GM19238 (cell line): Measurements from ENCODE around the gene ZDHHC1.
"Not testable (repeated sequence)": the region's sequence is repeated elsewhere in the genome, so short reads cannot be mapped to it uniquely, and the experiment has no call there.

Source experiments
- DNase-seq: peaks from one replicate; pipeline ENCODE4 v3.0.0; 2011; ENCODE audit warnings: low spot score; ENCODE audit not compliant: insufficient read length

The ZDHHC1 gene

DNA sequence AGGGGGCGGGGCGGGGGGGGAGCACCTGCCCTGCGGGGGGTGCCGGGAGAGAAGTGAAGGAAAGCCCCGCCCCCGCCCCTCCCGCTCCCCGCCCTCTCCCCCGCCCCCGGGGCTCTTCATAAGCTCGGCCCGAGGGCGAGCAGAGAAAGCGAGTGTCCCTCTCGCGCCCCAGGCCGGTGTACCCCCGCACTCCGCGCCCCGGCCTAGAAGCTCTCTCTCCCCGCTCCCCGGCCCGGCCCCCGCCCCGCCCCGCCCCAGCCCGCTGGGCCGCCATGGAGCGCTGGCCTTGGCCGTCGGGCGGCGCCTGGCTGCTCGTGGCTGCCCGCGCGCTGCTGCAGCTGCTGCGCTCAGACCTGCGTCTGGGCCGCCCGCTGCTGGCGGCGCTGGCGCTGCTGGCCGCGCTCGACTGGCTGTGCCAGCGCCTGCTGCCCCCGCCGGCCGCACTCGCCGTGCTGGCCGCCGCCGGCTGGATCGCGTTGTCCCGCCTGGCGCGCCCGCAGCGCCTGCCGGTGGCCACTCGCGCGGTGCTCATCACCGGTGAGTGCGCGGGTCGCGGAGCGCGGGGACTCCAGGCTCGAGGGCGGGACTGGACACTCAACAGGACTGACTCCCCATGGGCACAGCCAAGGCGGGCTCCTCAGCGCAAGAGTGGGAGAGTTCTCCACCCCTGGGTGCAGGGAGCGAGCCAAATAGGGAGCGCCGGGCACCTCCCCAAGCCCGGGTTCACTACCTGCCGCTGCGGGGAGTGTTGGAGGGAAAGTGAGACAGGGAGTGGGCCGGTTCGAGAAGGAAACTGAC, 14.9 kb upstream of the ZDHHC1 start, which contains the start of gene HSD11B2:
Gene HSD11B2 (plus strand): TSS at position 145 of the 798 bp plus-strand sequence. CDS start 128 bp downstream, at position 273.
- no peak for DNase-seq

DNA sequence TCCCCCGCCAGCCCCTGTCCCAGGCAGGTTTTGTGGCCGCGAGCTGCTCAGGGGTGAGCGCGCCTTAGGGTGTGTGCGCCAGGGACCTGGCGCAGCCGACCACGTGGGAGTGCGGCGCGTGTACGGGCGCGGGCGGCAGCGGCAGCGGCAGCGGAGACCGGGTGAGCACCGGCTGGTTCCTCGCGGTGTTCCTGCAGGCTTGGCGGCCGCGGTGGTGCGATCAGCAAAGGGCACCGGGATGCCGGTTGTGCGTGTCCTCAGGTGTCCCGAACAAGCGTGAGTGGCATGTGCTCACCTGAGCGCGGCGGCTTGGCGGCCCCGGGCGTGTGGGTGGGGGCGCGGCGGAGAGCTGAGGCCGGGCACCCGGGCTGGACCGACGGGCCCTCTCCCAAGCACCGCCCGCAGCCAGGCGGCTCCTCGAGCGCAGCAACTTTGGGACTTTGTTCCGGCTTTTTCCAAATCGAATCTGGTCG, 14.3 kb upstream of the ZDHHC1 start:
- DNase-seq: no peak

DNA sequence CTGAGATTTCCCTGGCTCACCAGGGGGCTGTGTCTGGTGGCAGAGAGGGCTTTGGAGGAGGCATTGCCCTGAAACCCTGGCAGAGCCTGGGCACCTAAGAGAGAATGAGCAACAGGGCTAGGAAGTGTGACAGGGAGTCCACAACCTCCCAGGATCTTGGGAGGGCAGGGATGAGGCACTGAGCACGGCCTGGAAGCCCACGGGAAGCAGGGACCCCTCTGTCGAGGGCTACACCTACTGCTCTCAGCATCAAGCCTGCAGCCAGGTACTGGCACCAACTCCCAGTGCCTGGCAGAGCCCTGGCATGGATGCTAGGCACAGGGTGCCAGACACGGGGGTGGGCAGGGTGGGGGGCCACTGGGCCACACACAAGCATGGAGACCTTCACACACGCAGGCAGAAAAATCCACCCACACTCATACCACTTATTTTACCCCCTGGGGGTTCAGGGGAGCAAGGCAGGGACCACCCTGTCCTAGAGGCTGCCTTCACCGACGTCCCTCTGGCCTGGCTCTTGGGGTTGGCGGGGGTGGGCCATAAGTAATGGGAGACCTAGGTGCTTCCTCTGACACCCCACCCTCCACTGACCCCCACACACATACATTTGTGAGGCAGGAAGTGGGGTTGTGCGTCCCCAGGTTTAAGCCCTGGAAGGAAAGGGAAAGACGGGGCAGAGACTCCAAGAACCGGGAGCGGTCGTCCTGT, 13.7 kb upstream of the ZDHHC1 start:
- DNase-seq: no peak

DNA sequence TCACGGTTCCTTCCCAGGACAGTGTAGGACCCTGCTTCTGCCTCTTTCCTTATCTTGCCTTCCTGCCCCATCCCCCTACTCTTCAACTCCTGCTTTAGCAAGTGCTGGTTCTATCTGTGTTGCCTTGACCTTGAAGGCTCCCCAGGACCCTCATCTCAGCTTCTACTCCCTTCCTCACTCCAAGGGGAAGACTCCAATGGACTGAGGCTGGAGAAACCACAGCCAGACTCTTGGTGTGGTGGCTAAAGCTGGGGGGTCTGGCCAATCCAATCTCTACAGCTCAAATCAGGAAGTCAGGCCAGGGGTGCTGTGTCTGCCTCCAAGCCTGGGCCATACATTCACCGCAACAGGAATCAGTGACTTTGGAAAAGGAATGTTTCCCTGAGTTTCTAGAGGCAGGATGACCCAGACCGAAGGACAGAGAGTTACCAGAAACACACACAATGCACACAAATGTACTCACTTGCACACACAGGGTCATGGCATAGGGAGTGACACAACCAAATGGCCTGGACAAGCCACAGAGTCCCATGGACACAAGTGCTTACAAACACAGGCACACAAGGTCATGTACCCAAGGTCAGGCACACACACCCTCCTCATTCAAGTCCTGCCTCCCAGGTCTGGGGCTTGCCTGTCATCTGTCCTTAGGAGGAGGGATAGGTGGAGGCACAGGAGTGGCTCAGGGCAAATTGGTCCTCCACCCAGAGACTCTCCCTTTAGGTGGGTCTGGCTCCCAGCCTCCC, 12.9 kb upstream of the ZDHHC1 start:
- DNase-seq: no peak

DNA sequence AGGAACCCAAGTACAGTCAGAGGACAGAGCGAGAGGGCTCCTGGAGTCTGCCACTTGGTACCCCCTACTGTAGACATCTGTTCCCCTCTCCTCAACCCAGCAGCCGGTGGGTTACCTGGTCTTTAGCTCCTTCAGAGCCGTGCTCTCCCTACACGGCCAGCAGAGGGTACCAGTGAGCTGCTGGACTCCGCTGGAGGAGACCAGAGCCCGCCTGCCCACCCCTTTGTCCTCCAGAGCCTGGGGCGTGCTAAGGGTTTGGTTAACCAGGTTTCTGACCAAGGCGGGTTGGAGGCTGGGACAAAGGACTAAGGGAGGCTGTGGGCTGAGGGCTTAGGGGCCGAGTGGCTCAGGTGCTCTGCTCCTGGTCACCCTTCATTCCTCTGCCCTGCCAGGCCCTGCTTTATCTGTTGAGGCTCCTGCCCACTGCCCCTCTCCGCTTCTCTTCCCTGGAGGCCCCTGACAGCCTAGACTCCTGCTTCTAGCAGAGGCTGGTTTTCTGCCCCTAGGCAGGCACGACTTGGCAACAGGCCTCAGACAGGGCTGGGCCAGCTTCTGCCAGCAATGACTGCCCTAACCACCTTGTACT, 12.0 kb upstream of the ZDHHC1 start:
- DNase-seq: peak; percentile 69

DNA sequence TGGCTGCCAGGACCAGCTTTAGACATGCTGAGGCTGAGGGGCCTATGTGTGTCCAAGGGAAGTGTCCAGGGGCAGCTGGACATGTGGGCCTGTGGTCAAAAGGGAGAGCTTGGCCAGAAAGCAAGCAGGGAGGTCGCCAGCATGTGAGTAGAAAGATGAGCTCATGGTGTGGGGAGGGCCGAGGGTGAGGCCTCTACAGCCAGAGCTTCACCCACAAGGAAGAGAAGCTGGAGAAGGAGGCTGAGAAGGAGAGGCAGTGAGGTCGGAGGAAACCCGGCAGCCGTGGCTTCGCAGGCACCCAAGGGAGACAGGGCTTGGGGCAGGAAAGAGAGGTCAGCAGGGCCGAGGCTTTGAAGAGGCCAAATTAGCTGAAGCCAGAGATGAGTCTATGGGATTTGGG, 10.7 kb upstream of the ZDHHC1 start:
- DNase-seq: no peak

DNA sequence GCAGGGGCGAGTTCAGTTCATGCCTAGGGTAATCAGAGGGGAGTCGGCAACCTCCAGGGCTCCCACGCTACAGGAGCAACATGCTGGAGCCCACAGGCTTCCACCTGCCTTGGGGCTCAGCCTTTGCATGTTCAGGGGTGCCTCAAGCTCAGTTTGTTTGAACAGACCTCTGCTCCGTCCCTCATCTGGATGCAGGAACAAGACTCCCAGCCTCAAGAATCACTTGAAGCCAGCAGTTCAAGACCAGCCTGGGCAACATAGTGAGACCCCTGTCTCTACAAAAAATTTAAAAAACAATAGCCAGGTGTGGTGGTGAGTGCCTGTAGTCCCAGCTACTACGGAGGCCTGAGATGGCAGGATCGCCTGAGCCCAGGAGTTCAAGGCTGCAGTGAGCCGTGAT, 9.7 kb upstream of the ZDHHC1 start:
- DNase-seq: no peak

DNA sequence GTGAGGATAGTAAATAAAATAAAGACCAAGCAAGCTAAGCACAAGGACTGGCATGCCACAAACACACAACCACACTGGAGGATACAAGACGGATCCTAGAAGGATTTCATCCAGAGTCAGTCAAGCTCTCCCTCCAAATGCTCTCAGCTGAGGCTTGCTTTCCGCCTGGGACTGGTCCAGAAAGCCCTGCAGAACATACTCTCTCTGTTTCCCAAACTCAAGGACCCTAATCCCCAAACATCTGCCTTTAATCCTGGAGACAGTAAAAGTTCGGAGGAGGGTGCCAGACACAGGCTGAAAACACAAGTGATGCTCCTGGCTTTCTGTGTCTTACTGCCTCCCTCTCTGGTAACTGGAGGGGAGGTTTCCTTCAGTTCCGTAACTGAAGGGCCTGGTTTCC, 9.3 kb upstream of the ZDHHC1 start:
- DNase-seq: no peak

DNA sequence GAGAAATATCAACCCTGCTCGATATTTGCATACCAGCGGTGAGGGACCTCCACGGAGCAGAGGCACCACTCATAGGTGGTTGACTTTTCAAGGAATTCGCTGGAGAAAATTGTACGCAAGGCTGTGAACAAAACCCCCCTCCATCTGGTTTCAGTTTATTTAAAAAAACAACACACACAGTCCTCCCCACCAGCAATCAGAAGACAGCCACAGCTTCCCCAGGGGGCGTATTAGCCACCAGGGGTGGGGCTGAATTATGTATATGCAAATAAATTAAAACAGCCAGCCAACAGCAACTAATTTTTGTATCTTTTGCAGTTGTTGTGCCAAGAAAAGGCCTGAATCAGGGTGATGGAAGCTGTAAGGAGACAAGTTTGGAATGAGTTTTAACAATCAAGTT, 8.8 kb upstream of the ZDHHC1 start:
- no peak for DNase-seq

DNA sequence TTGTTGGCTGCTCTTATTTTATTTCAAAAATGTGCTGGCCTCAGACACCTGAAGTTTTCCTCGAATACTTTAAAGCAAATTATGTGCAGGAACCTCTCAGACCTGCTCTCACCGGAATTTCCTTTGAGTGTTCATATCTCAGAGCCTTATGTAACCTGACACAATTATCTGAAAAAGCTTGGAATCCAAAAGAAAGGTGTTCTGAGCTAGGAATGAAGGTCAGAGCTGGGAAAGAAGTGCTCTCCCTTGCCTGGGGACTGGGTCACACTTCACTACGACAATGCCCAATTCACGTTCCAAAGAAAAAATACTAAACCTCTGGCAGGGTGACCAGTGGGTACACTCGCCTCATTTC, 8.0 kb upstream of the ZDHHC1 start:
- no peak for DNase-seq

DNA sequence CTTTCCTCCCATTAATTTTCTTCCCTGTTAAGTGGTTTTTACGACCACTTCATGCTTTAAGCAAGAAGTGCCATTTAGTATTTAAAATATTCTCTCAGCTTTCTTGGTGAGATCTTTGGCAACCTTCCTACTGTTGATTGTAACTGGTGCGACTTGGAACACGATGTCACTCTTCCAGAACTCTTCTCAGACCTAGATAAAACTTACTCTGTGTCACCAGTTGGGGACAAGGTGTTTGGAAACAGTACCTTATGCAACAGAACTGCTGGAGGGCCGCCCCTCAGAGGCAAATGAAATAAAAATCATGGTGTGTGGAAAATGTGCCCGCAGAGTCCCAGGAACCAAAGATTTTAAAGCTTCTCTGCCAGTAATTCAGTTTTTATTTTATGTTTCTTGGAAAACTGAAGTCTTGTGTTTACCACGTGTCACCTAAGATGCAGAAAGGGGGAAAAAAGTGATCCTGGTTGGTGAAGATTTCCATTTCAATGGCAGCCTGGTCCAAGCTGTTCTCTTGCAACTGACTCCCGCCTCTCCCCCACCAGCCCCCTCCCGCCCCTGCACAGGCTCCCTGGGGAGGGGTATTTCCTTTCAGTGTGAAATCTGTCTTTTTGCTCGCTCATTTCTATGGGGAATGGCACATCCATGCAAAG, 7.5 kb upstream of the ZDHHC1 start:
- DNase-seq: no peak

DNA sequence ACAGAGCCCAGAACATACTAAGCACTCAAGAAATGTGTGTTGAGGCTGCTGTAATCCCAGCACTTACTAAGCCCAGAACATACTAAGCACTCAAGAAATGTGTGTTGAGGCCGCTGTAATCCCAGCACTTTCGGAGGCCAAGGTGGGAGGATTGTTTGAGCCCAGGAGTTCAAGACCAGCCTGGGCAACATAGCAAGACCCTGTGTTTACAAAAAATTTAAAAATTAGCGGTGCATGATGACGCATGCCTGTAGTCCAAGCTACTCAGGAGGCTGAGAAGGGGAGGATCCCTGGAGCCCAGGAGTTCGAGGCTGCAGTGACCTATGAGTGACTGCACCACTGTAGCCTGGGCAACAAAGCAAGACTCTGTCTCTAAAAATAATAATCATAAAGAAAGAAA, 6.7 kb upstream of the ZDHHC1 start:
- DNase-seq: no peak

DNA sequence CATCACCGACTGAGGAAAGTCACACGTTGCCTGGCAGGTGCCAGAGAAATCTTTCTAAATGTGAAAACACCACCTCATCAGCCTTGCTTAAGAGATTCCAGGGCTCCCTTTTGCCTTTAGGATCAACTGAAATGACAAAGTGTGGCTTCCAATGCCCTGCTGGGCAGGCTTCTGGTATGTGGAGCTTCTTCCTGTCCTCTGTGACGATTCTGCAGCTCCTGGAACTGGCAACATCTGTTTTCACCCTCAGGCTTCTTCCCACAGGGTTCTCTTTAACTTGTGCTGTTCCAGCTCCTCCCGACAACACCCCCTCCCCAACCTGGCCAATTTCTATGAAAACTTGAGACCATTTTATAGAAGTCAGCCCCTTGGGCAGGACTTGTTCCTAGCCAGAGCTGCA, 4.8 kb upstream of the ZDHHC1 start:
- DNase-seq: no peak

DNA sequence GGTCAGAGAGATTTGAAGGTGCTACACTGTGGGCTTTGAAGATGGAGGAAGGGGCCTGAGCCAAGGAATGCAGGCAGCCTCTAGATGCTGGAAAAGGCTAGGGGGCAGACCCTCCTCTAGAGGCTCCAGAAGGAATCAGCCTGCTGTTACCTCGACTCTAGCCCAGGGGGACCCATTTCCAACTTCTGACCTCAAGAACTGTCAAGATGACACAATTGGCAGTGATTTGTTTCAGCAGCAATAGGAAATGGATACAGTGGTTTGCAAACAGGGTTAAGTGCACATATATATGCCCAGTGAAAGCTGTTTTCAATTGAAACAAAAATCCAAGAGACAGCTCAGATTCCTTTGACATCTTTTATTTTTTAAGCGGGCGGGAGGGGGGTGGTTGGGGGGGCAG, 3.7 kb upstream of the ZDHHC1 start:
- DNase-seq: no peak

DNA sequence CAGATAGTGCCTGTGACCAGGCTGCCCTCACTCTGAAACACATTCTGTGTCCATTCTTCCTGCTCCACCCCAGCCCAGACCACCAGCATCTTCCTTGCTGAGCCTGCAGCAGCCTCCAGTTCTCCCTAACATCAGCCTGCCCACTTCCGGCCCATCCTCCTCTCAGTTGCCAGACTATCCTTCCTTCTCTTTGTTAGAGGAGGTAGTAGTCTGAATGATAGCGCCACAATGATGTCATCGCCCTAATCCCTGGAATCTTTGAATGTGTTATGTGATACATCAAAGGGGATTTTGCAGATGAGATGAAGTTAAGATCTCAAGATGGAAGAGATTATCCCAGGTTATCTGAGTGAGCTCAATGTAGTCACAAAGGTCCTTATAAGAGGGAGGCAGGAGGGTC, 3.2 kb upstream of the ZDHHC1 start:
- DNase-seq: no peak

DNA sequence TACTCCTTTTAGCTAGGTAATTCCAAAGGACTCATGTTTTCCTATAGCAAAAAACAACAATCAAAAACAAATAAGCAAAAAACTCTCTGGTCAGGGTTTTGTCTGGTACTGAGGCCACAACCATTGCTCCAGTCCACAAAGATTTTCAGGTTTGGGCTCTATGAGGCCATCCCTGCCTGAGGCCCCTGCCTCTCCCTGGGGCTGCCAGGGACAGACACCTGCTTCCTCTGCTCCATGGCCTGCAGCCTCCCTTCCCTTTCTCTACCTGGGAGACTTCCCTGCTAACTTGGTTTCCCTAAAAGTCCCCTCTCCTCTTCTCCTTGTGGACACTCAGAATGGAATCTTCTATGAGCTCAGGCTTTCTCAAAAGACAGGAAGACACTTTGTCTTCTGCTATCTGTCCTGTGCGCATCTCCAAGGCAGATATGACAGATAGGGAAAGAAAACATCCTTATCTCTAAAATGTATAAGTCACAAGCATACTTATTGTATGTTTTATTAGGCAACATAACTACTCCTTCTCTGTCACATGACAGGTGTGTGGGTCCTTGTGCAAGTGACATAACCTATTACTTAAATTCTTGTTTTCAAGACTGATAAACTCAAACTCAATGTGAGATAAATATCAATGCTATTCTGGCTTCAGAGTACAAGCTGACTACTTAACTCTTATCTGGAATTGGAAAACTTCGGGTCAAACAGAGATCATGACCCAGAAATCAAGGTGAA, 1.2 kb upstream of the ZDHHC1 start:
- no peak for DNase-seq

DNA sequence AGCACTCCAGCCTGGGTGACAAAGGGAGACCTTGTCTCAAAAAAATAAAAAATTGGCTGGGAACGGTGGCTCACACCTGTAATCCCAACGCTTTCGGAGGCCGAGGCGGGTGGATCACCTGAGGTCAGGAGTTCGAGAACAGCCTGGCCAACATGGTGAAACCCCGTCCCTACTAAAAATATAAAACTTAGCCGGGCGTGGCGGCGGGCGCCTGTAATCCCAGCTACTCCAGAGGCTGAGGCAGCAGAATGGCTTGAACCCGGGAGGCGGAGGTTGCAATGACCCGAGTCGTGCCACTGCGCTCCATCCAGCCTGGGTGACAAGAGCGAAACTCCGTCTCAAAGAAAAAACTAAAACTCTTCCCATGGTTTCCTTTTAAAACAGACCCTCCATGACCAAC, 856 bp downstream of the ZDHHC1 start:
- not testable (repeated sequence) for DNase-seq

DNA sequence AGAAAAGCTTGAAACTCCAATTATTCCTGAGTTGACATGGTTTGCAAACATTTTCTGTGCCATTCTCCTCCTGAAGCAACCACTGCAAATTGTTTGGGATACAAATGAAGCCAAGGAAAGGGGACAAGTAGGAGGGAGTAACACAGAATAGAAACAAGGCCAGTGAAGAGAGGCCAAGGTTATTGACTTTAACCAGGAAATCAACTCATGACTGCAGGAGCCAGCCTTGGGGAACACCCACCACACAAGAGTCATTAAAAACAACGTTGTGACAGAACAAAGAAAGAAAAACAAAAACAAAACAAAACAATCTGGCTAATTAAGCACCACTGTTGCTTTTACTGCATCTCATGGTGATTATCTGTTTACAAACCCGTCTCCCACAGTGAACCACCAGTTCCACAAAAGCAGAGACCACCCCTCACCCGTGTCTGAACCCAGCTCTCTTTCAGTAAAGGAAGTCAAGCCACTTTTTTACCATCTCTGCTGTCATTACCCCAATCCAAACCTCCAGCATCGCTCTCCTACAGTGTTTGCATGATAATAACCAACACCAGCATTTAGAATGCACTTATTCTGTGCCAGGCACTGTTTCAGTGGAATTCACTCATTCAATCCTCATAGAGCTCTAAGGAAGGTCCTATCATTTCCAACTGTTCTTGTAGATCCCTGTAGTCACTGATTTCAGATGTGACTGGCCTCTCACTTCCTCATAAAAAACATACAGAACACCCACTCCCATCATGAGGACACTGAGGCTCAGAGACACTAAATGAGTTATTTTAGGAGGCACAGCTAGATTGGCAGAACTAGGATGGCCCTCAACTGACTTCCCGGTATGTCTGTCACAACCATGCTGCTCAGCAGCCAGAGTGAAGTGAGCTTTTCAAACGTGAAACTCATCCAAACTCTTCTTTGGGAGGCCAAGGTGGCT, 2.0 kb downstream of the ZDHHC1 start:
- no peak for DNase-seq

DNA sequence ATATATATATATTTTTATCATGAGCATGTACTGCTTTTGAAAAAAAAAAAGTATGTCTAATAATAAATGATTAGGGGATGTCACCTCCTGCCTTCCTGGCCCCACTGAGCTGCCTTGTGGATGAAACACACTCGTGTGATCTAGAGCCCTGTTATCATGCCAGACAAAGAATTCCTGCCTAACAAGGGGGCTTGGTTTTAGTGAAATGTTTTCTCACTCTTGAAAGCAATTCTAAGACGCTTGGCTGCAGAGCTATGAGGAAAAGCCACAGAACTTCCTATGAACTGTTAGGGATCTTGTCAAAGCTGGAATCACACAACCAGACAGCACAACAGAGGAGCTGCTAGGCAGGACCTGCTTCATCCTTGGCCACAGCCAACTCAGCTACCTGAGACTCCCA, 4.0 kb downstream of the ZDHHC1 start:
- DNase-seq: no peak

DNA sequence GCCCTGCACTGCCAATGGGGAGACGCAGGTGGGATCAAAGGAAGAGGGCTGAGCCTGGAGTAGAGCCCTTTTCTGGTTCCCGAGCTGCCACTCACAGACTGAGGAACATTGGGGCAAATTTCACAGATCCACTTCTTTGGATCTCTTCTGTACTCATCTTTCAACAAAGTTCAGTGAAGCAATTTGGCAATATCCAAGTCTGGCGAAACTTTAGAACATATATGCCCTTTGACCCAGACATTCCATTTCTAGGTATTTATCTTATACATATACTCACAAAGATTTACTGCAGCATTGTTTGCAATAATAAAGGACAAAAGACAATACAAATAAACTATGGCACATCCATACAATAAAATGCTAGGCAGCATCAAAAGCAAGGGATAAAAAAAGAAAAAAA, 4.9 kb downstream of the ZDHHC1 start:
- no peak for DNase-seq
